Ascending aorta (tissue), 2 donors: ENCODE measurements around the gene GSDME. TPM values are rescaled to one million over a fixed set of nuclear protein-coding genes. Genes with fewer than 3 reads are reported as not detected.

ENCODE experiments used
- DNase-seq, 2 donors: peaks; one replicate each; pipeline ENCODE4 v3.0.0-alpha.2; 2019; ENCODE audit warnings: low spot score in 2 of 2
- H3K27ac ChIP-seq, 2 donors: fragments of 200-600 bp; sonication (generic); one replicate each; pipeline ENCODE4 v1.5.1; 2016 to 2017; ENCODE audit warnings: mild to moderate bottlenecking in 1 of 2
- H3K27me3 ChIP-seq: fragments of 200-600 bp; sonication (generic); one replicate; pipeline ENCODE4 v1.5.1; 2017
- H3K36me3 ChIP-seq, 2 donors: fragments of 200-600 bp; sonication (generic); one replicate each; pipeline ENCODE4 v1.5.1; 2016
- H3K4me1 ChIP-seq, 2 donors: fragments of 200-600 bp; sonication (generic); one replicate each; pipeline ENCODE4 v1.5.1; 2016 to 2017; ENCODE audit warnings: mild to moderate bottlenecking in 1 of 2
- H3K4me3 ChIP-seq, 2 donors: fragments of 200-600 bp; sonication (generic); one replicate each; pipeline ENCODE4 v1.5.1; 2016 to 2017; ENCODE audit warnings: mild to moderate bottlenecking in 1 of 2
- H3K9me3 ChIP-seq, 2 donors: fragments of 200-600 bp; sonication (generic); one replicate each; pipeline ENCODE4 v1.5.1; 2016
- CTCF ChIP-seq, 3 experiments: fragments of 200-600 bp in 2 of 3; fragments of 450-650 bp in 1 of 3; sonication (generic) in 2 of 3; IDR thresholded peaks; one replicate each; pipeline ENCODE4 v1.5.1; 2016 to 2019; ENCODE audit warnings: antibody characterized with exemption in 3 of 3, mild to moderate bottlenecking in 1 of 3, moderate library complexity in 1 of 3
- intact Hi-C: fragments of 100-400 bp; cut with DNase I; formaldehyde crosslinking; loops from one replicate; pipeline ENCODE4 v1.15.1; 2023
- total RNA-seq: library from RNA; depleted of rRNA; stranded (reverse); fragments of >200 nt; gene quantifications from one replicate; pipeline ENCODE4 v1.1.0, GENCODE V29; 2016

The GSDME gene
- total RNA-seq, 1 donor from 2014 or later = 14.9 TPM

- Histone ChIP-seq H3K9me3 (no peaks in the 10 kb centered on the region), H3K4me1 (no peaks in the 10 kb centered on the region), H3K27me3 (no peaks in the 10 kb centered on the region), H3K4me3 (no peak overlapping the region), H3K36me3 (no peaks in the 10 kb centered on the region), H3K27ac (no peak overlapping the region)
- TF ChIP-seq CTCF (IDR thresholded peaks at IDR 0.05) = no peak
- intact Hi-C loops = no loop called here
- DNase-seq = no peak
Observed at GRCh38 chr7:24781106-24781505, 23.8 kb upstream of the GSDME start.

- intact Hi-C loops = no loop called here
- Histone ChIP-seq H3K4me1 (no peaks in the 10 kb centered on the region), H3K27ac (no peak overlapping the region), H3K9me3 (no peaks in the 10 kb centered on the region), H3K27me3 (no peaks in the 10 kb centered on the region), H3K36me3 (no peaks in the 10 kb centered on the region), H3K4me3 (no peak overlapping the region)
- DNase-seq = no peak
- no peak for TF ChIP-seq CTCF (IDR thresholded peaks at IDR 0.05)
Observed at GRCh38 chr7:24779283-24779655, 22.0 kb upstream of the GSDME start.

DNA sequence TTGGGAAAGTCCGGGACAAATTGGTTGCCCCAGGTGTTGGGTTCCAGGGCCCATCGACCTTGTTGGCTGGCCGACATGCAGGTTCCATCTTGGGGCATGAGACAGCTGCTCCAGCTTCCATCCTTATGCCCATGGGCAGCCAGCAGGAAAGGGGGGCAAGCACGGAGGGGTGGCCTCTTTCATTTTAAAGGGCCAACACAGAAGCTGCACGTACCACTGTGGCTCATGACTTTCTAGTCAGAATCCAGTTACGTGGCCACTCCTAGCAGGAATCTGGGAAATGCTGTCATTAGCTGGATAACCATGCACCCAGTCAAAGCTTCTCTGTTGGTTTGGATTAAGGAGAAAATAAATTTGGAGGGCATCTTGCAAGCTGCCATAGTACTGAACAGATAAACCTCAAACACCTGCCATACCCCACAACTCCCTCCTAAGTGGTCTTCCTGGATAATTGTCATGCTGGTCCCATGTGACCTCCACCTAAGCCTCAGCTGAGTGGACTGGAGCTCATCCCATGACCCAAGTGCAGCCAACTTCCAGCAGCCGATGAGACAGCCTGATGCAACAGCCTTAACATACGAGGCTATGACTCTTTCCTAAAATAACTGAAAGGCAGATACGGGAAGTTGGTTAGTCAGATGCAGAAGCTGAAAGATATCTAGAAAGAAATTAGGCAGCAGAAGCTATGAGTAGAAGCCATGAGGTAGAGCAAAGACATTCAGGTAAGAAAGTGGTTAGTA lies 21.4 kb upstream of the GSDME start:
- Histone ChIP-seq H3K9me3 (no peaks in the 10 kb centered on the region), H3K27ac (no peak overlapping the region), H3K27me3 (no peaks in the 10 kb centered on the region), H3K4me1 (no peaks in the 10 kb centered on the region), H3K36me3 (no peaks in the 10 kb centered on the region), H3K4me3 (no peak overlapping the region)
- DNase-seq = peak; percentile 33 to 71
- intact Hi-C loops = no loop called here
- no peak for TF ChIP-seq CTCF (IDR thresholded peaks at IDR 0.05)

- no peak overlapping the region for H3K27ac ChIP-seq
- no peak for TF ChIP-seq CTCF (IDR thresholded peaks at IDR 0.05)
- intact Hi-C loops = no loop called here
- no peaks in the 10 kb centered on the region for H3K4me1 ChIP-seq
- no peak for DNase-seq
- no peaks in the 10 kb centered on the region for H3K9me3 ChIP-seq
- no peak overlapping the region for H3K4me3 ChIP-seq
- no peaks in the 10 kb centered on the region for H3K27me3 ChIP-seq
- no peaks in the 10 kb centered on the region for H3K36me3 ChIP-seq
Observed at GRCh38 chr7:24777806-24778205, 20.5 kb upstream of the GSDME start.

- H3K27me3 ChIP-seq = no peaks in the 10 kb centered on the region
- no peak for DNase-seq
- no peak for TF ChIP-seq CTCF (IDR thresholded peaks at IDR 0.05)
- no peak overlapping the region for H3K27ac ChIP-seq
- no peaks in the 10 kb centered on the region for H3K4me1 ChIP-seq
- H3K9me3 ChIP-seq = no peaks in the 10 kb centered on the region
- no peaks in the 10 kb centered on the region for H3K36me3 ChIP-seq
- intact Hi-C loops = no loop called here
- no peak overlapping the region for H3K4me3 ChIP-seq
Observed at GRCh38 chr7:24773646-24774045, 16.4 kb upstream of the GSDME start.

DNA sequence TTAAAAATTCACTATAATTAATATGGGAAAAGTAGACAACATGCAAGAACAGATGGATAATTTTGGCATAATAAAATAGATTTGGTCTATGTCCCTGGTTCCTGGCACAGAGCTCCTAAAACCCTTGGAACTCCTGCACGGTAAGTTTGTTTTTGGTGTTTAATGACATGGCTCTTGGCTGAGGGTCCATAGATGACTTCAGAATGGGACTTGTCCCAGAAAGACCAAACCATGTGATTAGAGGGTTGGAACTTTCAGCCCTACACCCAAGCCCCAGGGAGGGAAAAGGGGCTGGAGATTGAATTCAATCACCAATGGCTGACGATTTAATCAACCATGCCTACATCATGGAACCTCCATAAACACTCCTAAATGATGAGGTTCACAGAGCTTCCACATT lies 12.6 kb upstream of the GSDME start:
- Histone ChIP-seq H3K27ac (no peak overlapping the region), H3K4me3 (no peak overlapping the region), H3K27me3 (no peaks in the 10 kb centered on the region), H3K9me3 (no peaks in the 10 kb centered on the region), H3K36me3 (no peaks in the 10 kb centered on the region), H3K4me1 (no peaks in the 10 kb centered on the region)
- DNase-seq = no peak
- TF ChIP-seq CTCF (IDR thresholded peaks at IDR 0.05) = no peak
- intact Hi-C loops = no loop called here
